H9 (cell line): ENCODE measurements around the gene TK2. TPM values are rescaled to one million over a fixed set of nuclear protein-coding genes. Genes with fewer than 3 reads are reported as not detected.

Experiments used
- DNase-seq: peaks from one replicate; pipeline ENCODE4 v3.0.0-alpha.2; 2017
- H2AFZ ChIP-seq: one replicate; pipeline ENCODE4 v1.6.1; 2013; ENCODE audit warnings: mild to moderate bottlenecking, low read length, control low read depth, moderate library complexity
- H2AK5ac ChIP-seq: 2 replicates; pipeline ENCODE4 v1.6.1; 2013; ENCODE audit warnings: low read length, control low read depth, mixed read lengths; ENCODE audit not compliant: insufficient read length
- H2BK120ac ChIP-seq: one replicate; pipeline ENCODE4 v1.6.1; 2013; ENCODE audit warnings: low read depth, mild to moderate bottlenecking, low read length, control low read depth, inconsistent platforms; ENCODE audit not compliant: poor library complexity, severe bottlenecking
- H2BK12ac ChIP-seq: 2 replicates; pipeline ENCODE4 v1.6.1; 2013; ENCODE audit warnings: low read length, control low read depth, mixed read lengths, low read depth; ENCODE audit not compliant: insufficient read length
- H2BK15ac ChIP-seq: 2 replicates; pipeline ENCODE4 v1.6.1; 2013; ENCODE audit warnings: low read depth, low read length, control low read depth
- H2BK20ac ChIP-seq: one replicate; pipeline ENCODE4 v1.6.1; 2013; ENCODE audit warnings: low read depth, mild to moderate bottlenecking, low read length, control low read depth, inconsistent platforms; ENCODE audit not compliant: poor library complexity, severe bottlenecking
- H2BK5ac ChIP-seq: 2 replicates; pipeline ENCODE4 v1.6.1; 2013; ENCODE audit warnings: low read length, control low read depth, mixed read lengths; ENCODE audit not compliant: insufficient read length
- H3K14ac ChIP-seq: 2 replicates; pipeline ENCODE4 v1.6.1; 2013; ENCODE audit warnings: low read length, control low read depth; ENCODE audit not compliant: insufficient read depth
- H3K18ac ChIP-seq: 2 replicates; pipeline ENCODE4 v1.6.1; 2013; ENCODE audit warnings: low read depth, mild to moderate bottlenecking, mixed read lengths, low read length, control low read depth; ENCODE audit not compliant: insufficient read length
- H3K23ac ChIP-seq: 2 replicates; pipeline ENCODE4 v1.6.1; 2013; ENCODE audit warnings: low read length, control low read depth, mixed read lengths, low read depth; ENCODE audit not compliant: insufficient read length
- H3K23me2 ChIP-seq: 2 replicates; pipeline ENCODE4 v1.6.1; 2013; ENCODE audit warnings: low read depth, mild to moderate bottlenecking, mixed read lengths, low read length, control low read depth; ENCODE audit not compliant: insufficient read length, poor library complexity, severe bottlenecking
- H3K27ac ChIP-seq: 2 replicates; pipeline ENCODE4 v1.5.1; 2013; ENCODE audit warnings: low read length, control low read depth, mixed read lengths, low read depth; ENCODE audit not compliant: insufficient read length
- H3K27me3 ChIP-seq: 2 replicates; pipeline ENCODE4 v1.6.1; 2013; ENCODE audit warnings: low read length, control low read depth, inconsistent platforms; ENCODE audit not compliant: insufficient read depth
- H3K4ac ChIP-seq: 2 replicates; pipeline ENCODE4 v1.6.1; 2013; ENCODE audit warnings: low read depth, mild to moderate bottlenecking, control low read depth, inconsistent platforms, low read length, moderate library complexity
- H3K4me1 ChIP-seq: 2 replicates; pipeline ENCODE4 v1.6.1; 2013; ENCODE audit warnings: low read length, control low read depth, inconsistent platforms; ENCODE audit not compliant: insufficient read depth
- H3K4me2 ChIP-seq: 2 replicates; pipeline ENCODE4 v1.6.1; 2013; ENCODE audit warnings: low read length, control low read depth, mixed read lengths; ENCODE audit not compliant: insufficient read length, insufficient read depth
- H3K56ac ChIP-seq: 2 replicates; pipeline ENCODE4 v1.6.1; 2013; ENCODE audit warnings: low read depth, mild to moderate bottlenecking, mixed read lengths, low read length, control low read depth; ENCODE audit not compliant: insufficient read length
- H3K79me1 ChIP-seq: 2 replicates; pipeline ENCODE4 v1.6.1; 2013; ENCODE audit warnings: low read depth, mild to moderate bottlenecking, moderate library complexity, low read length, control low read depth, inconsistent platforms; ENCODE audit not compliant: insufficient read depth, poor library complexity, severe bottlenecking
- H3K79me2 ChIP-seq: 2 replicates; pipeline ENCODE4 v1.6.1; 2013; ENCODE audit warnings: low read length, control low read depth, inconsistent platforms; ENCODE audit not compliant: insufficient read depth
- H3K9ac ChIP-seq: 2 replicates; pipeline ENCODE4 v1.6.1; 2013; ENCODE audit warnings: low read length, control low read depth, mixed read lengths; ENCODE audit not compliant: insufficient read length; ENCODE audit errors: extremely low read depth
- H3K9me3 ChIP-seq: one replicate; pipeline ENCODE4 v1.6.1; 2013; ENCODE audit warnings: low read depth, low read length, inconsistent platforms; ENCODE audit not compliant: control insufficient read depth
- H3T11ph ChIP-seq: one replicate; pipeline ENCODE4 v1.6.1; 2013; ENCODE audit warnings: mild to moderate bottlenecking, low read length, control low read depth, inconsistent platforms
- H4K20me1 ChIP-seq: one replicate; pipeline ENCODE4 v1.6.1; 2013; ENCODE audit not compliant: control insufficient read depth, insufficient read length, insufficient read depth
- H4K5ac ChIP-seq: 2 replicates; pipeline ENCODE4 v1.6.1; 2013; ENCODE audit warnings: low read depth, mild to moderate bottlenecking, mixed read lengths, low read length, control low read depth; ENCODE audit not compliant: insufficient read length
- H4K8ac ChIP-seq: replicated peaks from 2 replicates; pipeline ENCODE4 v1.6.1; 2013; ENCODE audit warnings: low read length, control low read depth, mixed read lengths, low read depth; ENCODE audit not compliant: insufficient read length
- H4K91ac ChIP-seq: 2 replicates; pipeline ENCODE4 v1.6.1; 2013; ENCODE audit warnings: low read depth, mild to moderate bottlenecking, moderate library complexity, mixed read lengths, low read length, control low read depth; ENCODE audit not compliant: insufficient read length
- H3K27ac Mint-ChIP-seq, 3 experiments: 2 replicates in 2 of 3; 3 replicates in 1 of 3; pipeline ENCODE4 v1.8.0; 2020 to 2021; ENCODE audit warnings: mixed read lengths in 3 of 3, mild to moderate bottlenecking in 1 of 3, moderate library complexity in 1 of 3
- H3K27me3 Mint-ChIP-seq: 2 replicates; pipeline ENCODE4 v1.8.0; 2021; ENCODE audit warnings: low read depth, mild to moderate bottlenecking, moderate library complexity, mixed read lengths
- H3K36me3 Mint-ChIP-seq, 3 experiments: 2 replicates in 2 of 3; 3 replicates in 1 of 3; pipeline ENCODE4 v1.8.0; 2020 to 2021; ENCODE audit warnings: low read depth in 3 of 3, mixed read lengths in 3 of 3; ENCODE audit not compliant: insufficient read depth in 1 of 3
- H3K4me1 Mint-ChIP-seq, 2 experiments: 2 replicates each; pipeline ENCODE4 v1.8.0; 2020; ENCODE audit warnings: mixed read lengths in 2 of 2
- H3K4me3 Mint-ChIP-seq, 2 experiments: 2 replicates in 1 of 2; 3 replicates in 1 of 2; pipeline ENCODE4 v1.8.0; 2020 to 2021; ENCODE audit warnings: mild to moderate bottlenecking in 2 of 2, mixed read lengths in 2 of 2, moderate library complexity in 1 of 2
- H3K9me3 Mint-ChIP-seq, 2 experiments: 2 replicates in 1 of 2; 3 replicates in 1 of 2; pipeline ENCODE4 v1.8.0; 2020; ENCODE audit warnings: mild to moderate bottlenecking in 2 of 2, mixed read lengths in 2 of 2, moderate library complexity in 1 of 2
- WGBS: extraction: QIAGEN DNeasy Blood & Tissue Kit; methylation state at CpG from one replicate; pipeline ENCODE4 v1.1.7; 2013; ENCODE audit warnings: missing lambda C conversion rate, low lambda C conversion rate, mixed read lengths; ENCODE audit not compliant: insufficient read length; ENCODE audit errors: extremely low coverage; 5-methylcytosine and 5-hydroxymethylcytosine counted together
- total RNA-seq: library from RNA; stranded (reverse); gene quantifications from 2 replicates; pipeline ENCODE4 v1.2.1, GENCODE V29; 2021
- TF ChIP-seq, protein P1 (sequence below): fragments of 200-600 bp; sonication (generic); conservative IDR thresholded peaks from 3 replicates; pipeline ENCODE4 v1.8.0; 2021; ENCODE audit warnings: antibody characterized with exemption, mild to moderate bottlenecking

TK2 gene
- total RNA-seq, 1 experiment from 2014 or later = 5.2 TPM

DNA sequence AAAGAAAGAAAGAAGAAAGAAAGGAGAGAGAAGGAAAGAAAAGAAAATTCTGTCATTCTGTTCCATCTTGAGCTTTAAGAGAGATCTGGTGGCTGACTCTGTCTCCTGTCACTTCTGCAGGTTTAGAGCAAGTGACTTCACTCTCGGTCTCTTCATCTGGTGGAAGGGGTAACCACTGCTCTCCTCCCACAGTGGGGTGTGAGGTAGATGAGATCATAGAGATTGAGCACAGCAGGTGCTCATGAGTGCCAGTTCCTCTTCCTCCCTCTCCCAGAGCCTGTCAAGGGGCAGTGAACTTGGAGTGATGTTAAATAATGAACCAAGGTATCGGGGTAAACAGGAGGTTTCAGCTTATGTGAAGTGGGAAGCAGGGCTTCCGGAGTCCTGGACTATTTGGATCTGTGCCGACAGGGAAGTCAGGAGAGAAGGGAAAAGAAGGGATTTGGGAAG is 75.1 kb downstream of the TK2 start:
- H3K18ac ChIP-seq = no peak overlapping the region
- no peaks in the 10 kb centered on the region for H3K27me3 ChIP-seq
- no peak overlapping the region for H3K4me3 Mint-ChIP-seq
- H4K20me1 ChIP-seq = no peaks in the 10 kb centered on the region
- no peak overlapping the region for H3K23ac ChIP-seq
- peaks cover 9 to 24% of the 10 kb centered on the region in 2 experiments for H3K4me1 Mint-ChIP-seq
- no peak overlapping the region for H2BK5ac ChIP-seq
- no CpG with 5 or more reads among the region's 4 CpGs for WGBS
- H3T11ph ChIP-seq = no peak overlapping the region
- no peak overlapping the region for H2BK120ac ChIP-seq
- H3K4me1 ChIP-seq = no peaks in the 10 kb centered on the region
- H3K9me3 ChIP-seq = no peaks in the 10 kb centered on the region
- H2BK12ac ChIP-seq = no peak overlapping the region
- no peak overlapping the region for H4K8ac ChIP-seq
- no peak overlapping the region for H3K56ac ChIP-seq
- no peak overlapping the region for H3K27ac ChIP-seq
- H3K36me3 Mint-ChIP-seq = no peaks in the 10 kb centered on the region
- H3K23me2 ChIP-seq = no peaks in the 10 kb centered on the region
- H3K79me1 ChIP-seq = no peaks in the 10 kb centered on the region
- no peak overlapping the region for H3K4me2 ChIP-seq
- no peak overlapping the region for H3K14ac ChIP-seq
- no peak overlapping the region for H3K27ac Mint-ChIP-seq
- H2BK15ac ChIP-seq = no peak overlapping the region
- no peaks in the 10 kb centered on the region for H3K79me2 ChIP-seq
- H4K5ac ChIP-seq = no peak overlapping the region
- no peak overlapping the region for H3K9ac ChIP-seq
- H3K27me3 Mint-ChIP-seq = peaks cover 9% of the 10 kb centered on the region
- no peak overlapping the region for H3K4ac ChIP-seq
- H2BK20ac ChIP-seq = no peak overlapping the region
- H3K9me3 Mint-ChIP-seq = no peaks in the 10 kb centered on the region
- TF ChIP-seq, protein P1, sequence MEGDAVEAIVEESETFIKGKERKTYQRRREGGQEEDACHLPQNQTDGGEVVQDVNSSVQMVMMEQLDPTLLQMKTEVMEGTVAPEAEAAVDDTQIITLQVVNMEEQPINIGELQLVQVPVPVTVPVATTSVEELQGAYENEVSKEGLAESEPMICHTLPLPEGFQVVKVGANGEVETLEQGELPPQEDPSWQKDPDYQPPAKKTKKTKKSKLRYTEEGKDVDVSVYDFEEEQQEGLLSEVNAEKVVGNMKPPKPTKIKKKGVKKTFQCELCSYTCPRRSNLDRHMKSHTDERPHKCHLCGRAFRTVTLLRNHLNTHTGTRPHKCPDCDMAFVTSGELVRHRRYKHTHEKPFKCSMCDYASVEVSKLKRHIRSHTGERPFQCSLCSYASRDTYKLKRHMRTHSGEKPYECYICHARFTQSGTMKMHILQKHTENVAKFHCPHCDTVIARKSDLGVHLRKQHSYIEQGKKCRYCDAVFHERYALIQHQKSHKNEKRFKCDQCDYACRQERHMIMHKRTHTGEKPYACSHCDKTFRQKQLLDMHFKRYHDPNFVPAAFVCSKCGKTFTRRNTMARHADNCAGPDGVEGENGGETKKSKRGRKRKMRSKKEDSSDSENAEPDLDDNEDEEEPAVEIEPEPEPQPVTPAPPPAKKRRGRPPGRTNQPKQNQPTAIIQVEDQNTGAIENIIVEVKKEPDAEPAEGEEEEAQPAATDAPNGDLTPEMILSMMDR = no peak
- no peak overlapping the region for H2AFZ ChIP-seq
- no peak for DNase-seq
- H4K91ac ChIP-seq = no peak overlapping the region
- no peak overlapping the region for H2AK5ac ChIP-seq
